Stimulated activated CD8-positive, alpha-beta memory T cell treated with anti-CD3 and anti-CD28 coated beads, Interleukin-12 subunit alpha, Interleukin-12 subunit beta, amount 100 ng/mL, for 4 hours (primary cell): ENCODE measurements around the gene ACTG1.
"Not testable (repeated sequence)": the region's sequence is repeated elsewhere in the genome, so short reads cannot be mapped to it uniquely, and the experiment has no call there.

Experiments used
- DNase-seq: peaks from one replicate; pipeline ENCODE4 v3.0.0-alpha.2; 2020; ENCODE audit warnings: low read depth

The ACTG1 gene

DNA sequence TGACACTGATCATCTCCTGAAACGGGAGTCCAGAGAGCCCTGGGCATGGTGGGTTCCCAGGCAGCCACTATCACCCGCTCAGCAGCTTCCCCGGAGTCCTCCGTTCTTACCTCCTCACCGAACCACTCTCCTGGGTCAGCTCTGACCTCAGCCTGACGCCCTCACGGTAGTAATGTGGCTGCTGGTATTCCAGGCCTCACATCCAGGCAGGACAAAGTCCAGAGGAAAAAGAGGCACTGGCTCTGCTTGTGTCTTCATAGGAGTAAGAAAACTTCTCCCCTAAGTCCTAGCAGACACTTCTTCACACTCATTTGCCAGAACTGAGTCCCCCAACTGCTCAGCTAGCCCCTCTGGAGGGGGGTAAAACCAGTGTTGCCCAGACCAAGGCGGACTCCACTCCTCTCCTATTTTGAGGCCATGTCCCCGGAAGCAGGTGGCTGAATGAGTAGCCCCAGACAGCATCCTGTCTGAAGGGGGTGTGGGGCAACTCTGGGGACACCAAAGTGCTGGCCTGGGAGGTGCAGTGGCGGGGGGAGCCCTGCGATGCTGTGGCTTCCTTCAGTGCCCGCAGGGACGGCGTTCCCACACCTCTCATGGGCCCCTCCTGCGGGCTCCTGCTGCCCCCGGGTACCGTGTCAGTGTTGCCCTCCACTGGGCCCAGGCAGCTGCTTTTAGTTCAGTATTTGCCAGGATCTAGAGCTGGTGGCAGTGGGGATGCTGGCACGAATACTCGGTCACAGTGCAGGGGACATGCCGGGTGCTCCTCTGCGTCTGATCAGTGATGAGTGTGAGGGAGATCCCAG is 20.9 kb upstream of the ACTG1 start:
- DNase-seq = no peak

DNA sequence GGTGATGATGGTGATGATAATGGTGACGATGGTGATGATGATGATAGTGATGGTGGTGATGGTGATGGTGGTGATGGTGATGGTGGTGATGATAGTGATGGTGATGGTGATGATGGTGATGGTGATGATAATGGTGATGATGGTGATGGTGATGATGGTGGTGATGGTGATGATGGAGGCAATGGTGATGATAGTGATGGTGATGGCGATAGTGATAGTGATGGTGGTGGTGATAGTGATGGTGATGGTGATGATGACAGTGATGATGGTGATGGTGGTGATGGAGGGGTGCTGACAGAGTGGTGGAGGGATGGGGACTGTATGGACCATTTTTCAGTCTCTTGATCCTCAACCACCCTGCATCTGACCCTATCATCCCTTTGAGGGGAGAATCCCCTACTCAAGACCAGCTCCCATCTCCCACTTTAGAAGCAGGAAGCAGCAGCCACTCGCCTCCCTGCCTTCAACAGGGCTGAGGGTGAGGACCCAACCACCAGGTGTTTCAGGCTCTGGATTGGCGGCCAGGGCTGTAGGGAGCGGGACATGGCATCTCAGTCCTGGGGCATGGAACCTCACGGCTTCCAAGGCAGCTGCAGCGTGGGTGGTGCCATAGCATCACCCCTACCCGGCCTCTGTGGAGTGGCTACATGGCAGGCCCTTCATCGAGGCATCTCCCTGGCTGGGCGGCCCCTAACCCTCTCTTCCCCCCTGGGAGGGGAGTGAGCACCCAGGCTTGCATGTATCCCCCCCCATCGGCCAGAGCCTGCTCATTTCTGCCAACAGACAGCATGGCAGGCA is 20.1 kb upstream of the ACTG1 start:
- no peak for DNase-seq

- DNase-seq = not testable (repeated sequence)
Observed at GRCh38 chr17:81531998-81532404, 19.4 kb upstream of the ACTG1 start.

DNA sequence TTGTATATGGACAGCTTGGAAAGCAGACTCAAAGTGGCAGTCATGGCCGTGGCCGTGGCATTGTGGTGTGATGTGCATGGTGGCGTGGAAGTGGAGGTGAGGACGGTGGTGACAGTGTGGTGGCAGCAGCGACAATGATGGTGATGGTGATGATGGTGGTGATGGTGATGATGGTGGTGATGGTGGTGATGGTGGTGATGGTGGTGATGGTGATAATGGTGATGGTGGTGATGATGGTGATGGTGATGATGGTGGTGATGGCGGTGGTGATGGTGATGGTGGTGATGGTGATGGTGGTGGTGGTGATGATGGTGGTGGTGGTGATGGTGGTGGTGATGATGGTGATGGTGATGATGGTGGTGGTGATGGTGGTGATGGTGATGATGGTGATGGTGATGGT is 18.4 kb upstream of the ACTG1 start:
- not testable (repeated sequence) for DNase-seq

DNA sequence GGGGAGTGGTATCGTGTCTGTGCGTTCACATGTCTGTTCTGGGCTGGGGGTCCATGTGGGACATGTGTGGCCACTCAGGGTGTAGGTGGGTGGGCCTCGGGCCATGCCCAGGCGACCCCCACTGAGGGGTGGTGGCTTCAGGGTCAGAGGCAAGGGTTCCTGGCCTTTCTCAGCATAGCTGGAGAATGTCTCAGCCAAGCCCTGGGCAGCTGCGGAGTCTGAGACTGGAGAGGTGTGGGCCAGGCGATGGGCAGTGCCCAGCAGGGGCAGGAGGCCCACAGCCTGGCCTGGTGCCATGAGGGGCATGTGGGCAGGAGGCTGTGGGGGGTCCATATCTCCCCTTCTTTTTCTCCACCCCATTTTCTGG is 16.8 kb upstream of the ACTG1 start:
- DNase-seq = no peak

DNA sequence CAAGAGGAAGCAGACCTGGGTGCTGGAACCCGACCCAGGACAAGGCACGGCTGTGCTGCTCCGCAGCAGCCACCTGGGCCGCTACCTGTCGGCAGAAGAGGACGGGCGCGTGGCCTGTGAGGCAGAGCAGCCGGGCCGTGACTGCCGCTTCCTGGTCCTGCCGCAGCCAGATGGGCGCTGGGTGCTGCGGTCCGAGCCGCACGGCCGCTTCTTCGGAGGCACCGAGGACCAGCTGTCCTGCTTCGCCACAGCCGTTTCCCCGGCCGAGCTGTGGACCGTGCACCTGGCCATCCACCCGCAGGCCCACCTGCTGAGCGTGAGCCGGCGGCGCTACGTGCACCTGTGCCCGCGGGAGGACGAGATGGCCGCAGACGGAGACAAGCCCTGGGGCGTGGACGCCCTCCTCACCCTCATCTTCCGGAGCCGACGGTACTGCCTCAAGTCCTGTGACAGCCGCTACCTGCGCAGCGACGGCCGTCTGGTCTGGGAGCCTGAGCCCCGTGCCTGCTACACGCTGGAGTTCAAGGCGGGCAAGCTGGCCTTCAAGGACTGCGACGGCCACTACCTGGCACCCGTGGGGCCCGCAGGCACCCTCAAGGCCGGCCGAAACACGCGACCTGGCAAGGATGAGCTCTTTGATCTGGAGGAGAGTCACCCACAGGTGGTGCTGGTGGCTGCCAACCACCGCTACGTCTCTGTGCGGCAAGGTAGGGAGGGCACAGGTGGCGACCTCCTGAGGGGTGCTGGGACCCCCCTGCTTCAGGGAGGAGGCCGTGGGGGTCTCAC is 16.2 kb upstream of the ACTG1 start:
- DNase-seq = no peak

DNA sequence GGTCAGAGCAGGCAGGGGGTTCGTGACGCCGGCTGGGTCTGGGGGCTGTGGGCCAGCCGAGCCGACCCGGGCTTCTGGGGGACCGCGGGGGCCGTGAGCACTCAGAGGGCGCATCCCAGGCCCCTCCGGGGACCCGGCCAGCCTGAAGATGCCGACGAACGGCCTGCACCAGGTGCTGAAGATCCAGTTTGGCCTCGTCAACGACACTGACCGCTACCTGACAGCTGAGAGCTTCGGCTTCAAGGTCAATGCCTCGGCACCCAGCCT is 15.7 kb upstream of the ACTG1 start:
- no peak for DNase-seq

DNA sequence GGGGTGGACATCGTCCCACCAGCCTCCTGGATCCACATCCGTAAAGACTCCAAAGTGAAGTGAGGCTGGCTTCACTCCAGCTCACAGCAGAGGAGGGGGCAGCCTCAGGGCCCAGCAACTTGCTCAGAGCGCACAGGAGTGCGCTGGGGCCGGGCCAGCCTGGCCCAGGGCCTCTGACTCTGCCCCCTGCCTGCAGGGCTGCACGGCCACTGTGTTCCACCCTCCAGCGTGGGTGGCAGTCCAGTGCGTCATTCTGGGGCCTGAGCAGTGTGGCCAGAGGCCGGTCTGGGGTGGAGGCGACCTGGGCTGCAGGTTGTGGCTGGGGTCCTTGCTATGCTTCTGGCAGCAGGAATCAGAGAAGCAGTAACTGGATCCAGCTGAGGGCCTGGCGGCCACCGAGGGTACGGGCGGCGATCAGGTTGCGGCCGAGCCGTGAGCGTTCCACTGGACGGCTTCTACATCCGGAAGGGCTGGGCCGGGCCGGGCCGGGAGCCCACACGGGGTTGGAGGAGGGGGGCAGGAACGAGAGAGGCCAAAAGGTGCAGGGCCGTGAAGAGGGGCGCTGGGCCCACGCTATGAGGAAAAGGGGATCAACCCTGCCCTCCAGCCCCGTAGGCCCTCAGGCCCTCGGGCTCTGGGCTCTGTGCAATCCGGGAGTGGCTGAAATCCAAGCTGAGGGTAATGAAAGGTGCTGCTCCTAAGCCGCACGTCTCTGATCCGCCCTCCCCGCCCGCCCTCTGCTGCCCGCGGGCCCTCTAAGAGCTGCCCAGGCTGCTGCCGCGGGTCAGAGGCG is 15.2 kb upstream of the ACTG1 start, which contains the start of gene FSCN2:
TSS of gene FSCN2 (plus strand) at position 787 of the 793 bp plus-strand sequence. CDS start 155 bp downstream, outside the sequence.
- DNase-seq = no peak

GRCh38 chr17:81526662-81527571 is 14.3 kb upstream of the ACTG1 start:
- no peak for DNase-seq

- no peak for DNase-seq
Observed at GRCh38 chr17:81524865-81525159, 12.2 kb upstream of the ACTG1 start.

DNA sequence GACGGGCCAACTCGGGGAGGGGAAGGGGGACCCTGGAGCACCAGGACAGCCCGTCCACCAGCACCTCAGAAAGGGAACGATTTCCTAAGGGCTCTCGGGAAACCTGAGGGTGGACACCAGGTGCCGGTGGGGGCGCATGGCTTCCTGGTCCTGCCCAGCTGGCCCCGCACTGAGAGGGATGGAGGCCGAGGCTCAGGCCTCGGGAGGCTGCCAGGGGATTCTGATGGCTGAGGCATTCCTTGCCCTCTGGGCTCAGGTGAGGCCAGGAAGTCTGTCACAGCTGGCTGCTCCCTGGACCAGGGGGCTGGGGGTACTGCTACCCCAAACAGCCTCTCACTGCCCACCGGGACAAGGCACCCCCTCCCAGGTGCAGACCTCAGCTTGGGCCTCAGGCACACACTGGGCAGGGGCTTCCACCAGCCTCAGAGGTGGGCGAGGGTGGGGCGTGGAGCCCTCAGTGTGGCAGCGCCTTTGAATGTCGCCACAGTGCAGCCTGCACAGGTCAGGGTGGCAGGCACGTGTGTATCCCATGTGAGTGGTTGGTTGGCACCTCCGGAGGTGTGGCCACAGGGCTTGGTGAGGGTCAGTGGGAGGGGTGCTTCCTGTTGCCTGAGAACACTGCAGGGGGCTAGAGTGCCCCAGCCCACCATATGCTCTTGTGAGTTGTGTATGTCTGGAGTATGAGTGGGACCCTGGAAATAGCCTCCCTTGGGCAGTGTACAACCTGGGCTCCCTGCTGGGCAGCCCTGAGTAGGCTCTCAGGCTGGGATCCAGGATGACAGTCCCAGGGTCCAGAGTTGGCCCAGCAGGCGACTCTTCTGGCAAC is 11.7 kb upstream of the ACTG1 start:
- DNase-seq = no peak

DNA sequence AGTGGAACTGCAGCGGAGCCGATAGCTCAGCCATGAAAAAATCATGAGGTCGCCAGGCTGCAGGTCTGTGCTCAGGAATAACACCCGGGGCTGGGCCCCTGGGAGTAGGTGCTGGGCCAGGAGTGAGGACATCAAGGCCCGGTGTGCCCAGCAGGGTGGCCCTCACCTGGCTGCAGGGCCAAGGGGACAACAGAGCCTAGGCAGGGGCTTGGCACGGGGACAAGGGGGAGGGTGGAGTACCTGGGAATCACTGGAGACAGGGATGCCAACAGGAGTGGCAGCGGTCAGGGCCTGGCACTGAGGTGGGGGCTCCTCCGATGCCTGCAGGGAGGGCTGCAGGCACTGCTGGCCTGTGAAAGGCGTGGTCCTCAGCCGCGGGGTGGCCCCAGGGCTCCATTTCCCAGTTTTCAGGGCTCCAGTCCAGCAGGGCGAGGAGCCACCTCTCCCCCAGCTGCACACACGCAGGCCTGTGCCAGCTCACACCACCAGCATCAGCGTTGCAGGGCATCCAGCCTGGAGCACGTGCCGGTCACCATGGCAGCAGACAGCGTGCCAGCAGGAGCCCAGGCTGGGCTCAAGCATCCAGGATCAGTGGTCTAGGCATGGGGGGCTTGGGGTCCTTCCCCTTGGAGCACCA is 10.9 kb upstream of the ACTG1 start:
- no peak for DNase-seq

DNA sequence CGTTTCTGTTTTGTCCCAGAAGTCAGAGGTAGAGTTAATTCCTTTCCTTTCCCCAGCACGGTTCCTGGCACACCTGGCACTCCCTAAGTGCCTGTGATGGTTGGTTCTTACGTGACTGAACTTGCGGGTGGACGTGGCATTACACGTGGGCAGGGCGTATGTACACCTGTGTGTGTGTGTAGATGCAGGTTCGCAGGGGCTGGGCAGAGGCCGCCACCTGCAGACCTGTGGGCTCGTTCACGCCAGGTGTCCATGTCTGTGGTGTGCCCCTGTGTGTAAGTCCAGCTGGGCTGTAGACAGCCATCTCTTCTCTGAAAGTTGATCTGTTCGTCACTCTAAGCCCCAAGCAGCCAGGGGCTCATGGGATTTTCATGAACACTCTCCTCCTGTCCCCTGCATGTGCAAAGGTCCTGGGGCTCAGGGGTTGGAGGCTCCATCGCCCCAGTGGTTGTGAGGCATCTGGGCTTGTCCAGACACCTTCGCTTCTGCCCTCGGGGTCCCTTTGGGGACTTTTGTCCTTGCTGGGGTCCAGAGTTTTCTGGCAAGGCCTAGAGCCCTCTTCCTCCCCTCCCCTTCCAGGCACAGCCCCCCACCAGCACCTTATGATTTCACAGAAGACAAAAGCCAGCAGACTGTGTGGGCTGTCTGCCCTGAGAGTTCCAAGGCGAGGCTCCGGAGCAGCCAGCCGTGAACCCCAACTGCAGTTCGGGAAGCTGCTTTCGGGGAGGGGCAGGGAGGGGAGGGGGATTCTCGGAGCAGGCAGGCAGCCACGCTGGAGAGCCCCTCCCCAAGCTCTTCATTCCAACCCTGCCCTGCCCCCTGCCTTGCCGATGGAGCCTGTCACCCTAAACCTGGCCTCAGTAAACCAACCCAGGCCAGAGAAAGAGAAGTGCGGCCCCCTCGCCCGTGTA is 10.1 kb upstream of the ACTG1 start:
- DNase-seq = no peak

- DNase-seq = no peak
Observed at GRCh38 chr17:81520021-81520901, 7.7 kb upstream of the ACTG1 start.

DNA sequence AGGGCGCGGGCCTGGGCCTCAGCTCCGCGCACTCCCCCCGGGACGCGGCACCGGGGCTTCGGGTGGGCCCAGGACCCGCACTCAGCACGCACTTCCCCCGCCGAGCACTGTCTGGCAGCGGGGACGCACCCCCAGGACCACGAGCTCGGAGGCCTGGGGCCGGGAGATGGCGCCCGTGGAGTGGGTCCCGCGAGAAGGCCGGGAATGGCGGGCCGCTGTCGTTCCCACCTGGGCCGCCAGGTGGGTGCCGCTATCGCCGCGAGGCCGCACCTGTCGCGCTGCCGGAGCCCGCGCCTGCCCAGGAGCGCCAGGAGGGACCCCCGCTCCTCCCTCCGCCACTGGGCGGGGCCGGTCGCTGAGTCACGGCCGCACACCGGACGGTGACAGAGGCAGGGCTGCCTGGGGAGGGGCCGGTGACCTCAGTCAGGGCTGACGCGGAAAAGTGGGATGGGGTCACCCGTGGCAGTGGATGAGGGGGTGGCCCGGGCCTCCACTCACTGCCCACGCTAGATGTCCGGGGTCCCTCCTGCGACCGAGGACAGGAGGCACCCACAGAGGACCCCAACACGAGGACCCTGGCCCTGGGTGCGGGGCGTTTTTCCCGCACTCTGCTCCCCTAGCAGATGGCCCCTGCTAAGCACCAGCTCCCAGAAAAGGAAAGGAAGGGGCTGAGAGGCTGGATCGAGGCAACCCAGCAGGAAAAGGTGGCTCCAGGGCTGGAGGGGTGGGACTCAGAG is 6.9 kb upstream of the ACTG1 start:
- peak; percentile 59 for DNase-seq

- DNase-seq = no peak
Observed at GRCh38 chr17:81518785-81519283, 6.2 kb upstream of the ACTG1 start.
